Measurements from ENCODE around the gene PLIN5. TPM values are rescaled to one million over a fixed set of nuclear protein-coding genes. Genes with fewer than 3 reads are reported as not detected.

PLIN5 gene
- total and polyA plus RNA-seq, 2 of the 8 experiments (the other 6 are each of a cell fraction or from before 2014, with no cell fraction given): 2.0 to 2.5 TPM

DNA sequence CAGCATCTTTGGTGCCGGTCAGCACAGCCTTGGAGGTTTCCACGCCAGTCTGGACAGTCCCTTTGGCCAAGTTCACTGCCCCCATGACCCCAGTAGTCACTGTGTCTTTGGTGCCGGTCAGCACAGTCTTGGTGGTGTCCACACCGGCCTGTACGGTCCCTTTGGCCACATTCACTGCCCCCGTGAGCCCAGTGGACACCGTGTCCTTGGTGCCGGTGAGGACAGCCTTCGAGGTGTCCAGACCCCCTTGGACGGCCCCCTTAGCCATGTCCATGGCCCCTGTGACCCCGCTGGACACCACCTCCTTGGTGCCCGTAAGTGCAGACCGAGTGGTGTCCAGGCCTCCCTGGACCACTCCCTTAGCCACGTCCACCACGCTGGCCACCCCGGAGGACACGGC is 21.8 kb downstream of the PLIN5 start:
- Histone ChIP-seq H2BK120ac (replicated peaks; ENCODE audit: low read depth, low read length) (no peak overlapping the region), H3K9me3 (ENCODE audit: insufficient read depth in 2 of 2, low read depth in 1 of 2, low read length in 1 of 2) (no peaks in the 10 kb centered on the region), H3K14ac (ENCODE audit: insufficient read length) (no peak overlapping the region), H2BK15ac (ENCODE audit: low read length) (no peak overlapping the region), H2BK5ac (ENCODE audit: low read depth, low read length) (no peak overlapping the region), H3K23me2 (ENCODE audit: low read depth, low read length) (no peaks in the 10 kb centered on the region), H3K27ac (ENCODE audit: low read depth, low read length) (no peak overlapping the region), H3K18ac (ENCODE audit: extremely low read depth, low read length) (no peak overlapping the region), H4K91ac (replicated peaks; ENCODE audit: insufficient read length, low read length) (no peak overlapping the region), H3K9ac (replicated peaks in 1 of 4; ENCODE audit: extremely low read depth in 1 of 4, low read depth in 3 of 4, low read length in 3 of 4) (no peak overlapping the region), H3K36me3 (ENCODE audit: control insufficient read depth in 2 of 4, insufficient read depth in 4 of 4, low read length in 3 of 4) (no peaks in the 10 kb centered on the region), H2AFZ (ENCODE audit: low read length) (no peak overlapping the region), H3K79me1 (ENCODE audit: low read depth, low read length) (no peaks in the 10 kb centered on the region), H4K20me1 (replicated peaks in 1 of 2; ENCODE audit: control insufficient read depth in 1 of 2, insufficient read depth in 2 of 2, low read length in 2 of 2) (peaks cover 3 to 4% of the 10 kb centered on the region in 2 experiments), H2BK20ac (ENCODE audit: low read length) (no peak overlapping the region), H2BK12ac (ENCODE audit: low read depth, low read length) (no peak overlapping the region), H3K23ac (ENCODE audit: insufficient read length) (no peak overlapping the region), H3K27me3 (replicated peaks in 1 of 4; ENCODE audit: control insufficient read depth in 3 of 4, extremely low read depth in 1 of 4, insufficient read depth in 3 of 4, low read length in 3 of 4) (peaks cover 4 to 44% (median 34%) of the 10 kb centered on the region in 4 experiments), H3K4ac (replicated peaks; ENCODE audit: insufficient read length, low read depth, low read length) (no peak overlapping the region), H3K56ac (replicated peaks; ENCODE audit: insufficient read length, low read depth, low read length) (no peak overlapping the region), H4K8ac (ENCODE audit: extremely low read depth, insufficient read depth, low read length) (no peak overlapping the region; the same call in 1 of the 2 replicates), H3K4me3 (ENCODE audit: extremely low read depth in 1 of 4, insufficient read depth in 2 of 4, low read depth in 3 of 4, low read length in 4 of 4) (no peak overlapping the region), H3K4me1 (replicated peaks in 1 of 4; ENCODE audit: control insufficient read depth in 3 of 4, insufficient read depth in 4 of 4, low read length in 3 of 4) (peaks cover 0 to 3% (median under 1%) of the 10 kb centered on the region in 4 experiments; a peak in 1 of 7 replicates), H3K4me2 (ENCODE audit: insufficient read depth in 1 of 2, low read depth in 2 of 2, low read length in 2 of 2) (no peak overlapping the region), H2AK5ac (ENCODE audit: low read depth, low read length) (no peak overlapping the region), H3K79me2 (ENCODE audit: control insufficient read depth in 1 of 2, insufficient read depth in 2 of 2, low read length in 2 of 2) (no peaks in the 10 kb centered on the region), H4K5ac (ENCODE audit: insufficient read length, low read depth, low read length) (no peak overlapping the region)
- POLR2A ChIA-PET (ENCODE audit: partially characterized antibody): interaction anchor here (0.6 to 1.1 kb wide), 2 partner anchors 11 to 392 kb away, joined by 3 to 4 read pairs; no protein-coding TSS in a partner anchor
- FAIRE-seq: no peak
- CTCF ChIA-PET (ENCODE audit: partially characterized antibody): interaction anchor here (5.8 kb wide), 1 partner anchor 14 kb away, joined by 62 read pairs; no protein-coding TSS in a partner anchor
- 94% methylated on average over 13 of the region's 17 CpGs; no CpG with 5 or more reads in 1 of the 2 experiments for WGBS, 2 experiments (ENCODE audit: extremely low coverage in 1 of 2, insufficient coverage in 1 of 2, insufficient read length in 1 of 2, insufficient replicate concordance in 2 of 2, low coverage in 1 of 2, low lambda C conversion rate in 2 of 2, missing lambda C conversion rate in 1 of 2)
- DNase-seq (ENCODE audit: low read depth in 1 of 2, low spot score in 2 of 2): no peak
- TF ChIP-seq RXRA (IDR thresholded peaks at IDR 0.05; ENCODE audit: insufficient read depth, low read depth, low read length) (no peak), HDAC2 (IDR thresholded peaks at IDR 0.05; ENCODE audit: borderline replicate concordance in 1 of 2, low read depth in 2 of 2, low read length in 2 of 2) (no peak), EP300 (IDR thresholded peaks at IDR 0.05; ENCODE audit: borderline replicate concordance in 1 of 2, low read depth in 2 of 2, low read length in 2 of 2) (no peak), KDM4A (IDR thresholded peaks at IDR 0.05; ENCODE audit: low read depth, low read length, severe bottlenecking) (no peak), EGR1 (IDR thresholded peaks at IDR 0.05; ENCODE audit: borderline replicate concordance, low read depth, low read length) (no peak), RFX5 (IDR thresholded peaks at IDR 0.05; ENCODE audit: borderline replicate concordance, low read depth, low read length) (no peak), CEBPB (IDR thresholded peaks at IDR 0.05; ENCODE audit: low read depth, low read length) (no peak), CBX8 (IDR thresholded peaks at IDR 0.05; ENCODE audit: borderline replicate concordance, low read depth, low read length) (no peak), ASH2L (IDR thresholded peaks at IDR 0.05; ENCODE audit: low read length) (no peak), BCL11A (IDR thresholded peaks at IDR 0.05; ENCODE audit: low read depth in 2 of 2, low read length in 2 of 2) (no peak), CHD2 (IDR thresholded peaks at IDR 0.05; ENCODE audit: low read length) (no peak)
- TF ChIP-seq, protein P1, sequence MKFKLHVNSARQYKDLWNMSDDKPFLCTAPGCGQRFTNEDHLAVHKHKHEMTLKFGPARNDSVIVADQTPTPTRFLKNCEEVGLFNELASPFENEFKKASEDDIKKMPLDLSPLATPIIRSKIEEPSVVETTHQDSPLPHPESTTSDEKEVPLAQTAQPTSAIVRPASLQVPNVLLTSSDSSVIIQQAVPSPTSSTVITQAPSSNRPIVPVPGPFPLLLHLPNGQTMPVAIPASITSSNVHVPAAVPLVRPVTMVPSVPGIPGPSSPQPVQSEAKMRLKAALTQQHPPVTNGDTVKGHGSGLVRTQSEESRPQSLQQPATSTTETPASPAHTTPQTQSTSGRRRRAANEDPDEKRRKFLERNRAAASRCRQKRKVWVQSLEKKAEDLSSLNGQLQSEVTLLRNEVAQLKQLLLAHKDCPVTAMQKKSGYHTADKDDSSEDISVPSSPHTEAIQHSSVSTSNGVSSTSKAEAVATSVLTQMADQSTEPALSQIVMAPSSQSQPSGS (IDR thresholded peaks at IDR 0.05; ENCODE audit: low read length): no peak
